ENCODE measurements around the gene GTSF1L. TPM values are rescaled to one million over a fixed set of nuclear protein-coding genes. Genes with fewer than 3 reads are reported as not detected.

GTSF1L gene
- total and polyA plus RNA-seq, 9 of the 15 experiments (the other 6 are each of a cell fraction or from before 2014, with no cell fraction given), result not detected

- TF ChIP-seq CREB5 (CRISPR knock-in tag; IDR thresholded peaks at IDR 0.05) (no peak), HOXB6 (CRISPR knock-in tag; IDR thresholded peaks at IDR 0.05; ENCODE audit: borderline replicate concordance) (no peak), ZNF449 (CRISPR knock-in tag; IDR thresholded peaks at IDR 0.05) (no peak), DACH1 (IDR thresholded peaks at IDR 0.05; ENCODE audit: partially characterized antibody) (no peak), CBFA2T2 (conservative IDR thresholded peaks at IDR 0.05) (peak; percentile 98), TAF9B (IDR thresholded peaks at IDR 0.05; ENCODE audit: partially characterized antibody) (peak; percentile 40), ZNF766 (CRISPR knock-in tag; conservative IDR thresholded peaks at IDR 0.05) (peak; percentile 84), TBL1XR1 (IDR thresholded peaks at IDR 0.05; ENCODE audit: low read length in 2 of 2) (peak in 1 of 2 experiments; percentile 93; a peak in 2 of 4 replicates), JUNB (CRISPR knock-in tag; conservative IDR thresholded peaks at IDR 0.05) (no peak), ZNF518B (CRISPR knock-in tag; IDR thresholded peaks at IDR 0.05) (no peak), MEIS2 (IDR thresholded peaks at IDR 0.05; ENCODE audit: partially characterized antibody) (peak; percentile 96)
Observed at GRCh38 chr20:43690943-43691598, 35.7 kb downstream of the GTSF1L start (continued).
